Measurements from ENCODE around the gene SLF1.

Gene SLF1

DNA sequence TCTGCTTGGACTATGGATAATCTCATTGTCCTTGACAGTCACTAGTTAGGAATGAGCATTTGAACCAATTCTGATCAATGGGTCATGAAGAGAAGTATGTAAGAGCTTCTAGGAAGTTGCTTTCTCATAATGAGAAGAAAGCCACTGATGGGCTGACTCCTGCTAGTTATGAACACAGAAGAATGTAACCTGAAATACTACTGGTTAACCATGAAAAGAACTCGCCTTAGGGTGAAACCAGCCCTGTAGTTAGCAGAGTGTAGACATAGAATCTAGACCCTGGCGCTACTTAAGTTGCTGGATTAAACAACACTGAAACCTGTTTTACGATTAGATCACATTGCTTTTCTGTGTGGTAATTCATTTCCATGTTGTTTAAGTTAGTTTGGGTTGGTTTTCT is 26.6 kb downstream of the SLF1 start:
- no peak overlapping the region for H3K27ac ChIP-seq (ENCODE audit: low read length)
- no peaks in the 10 kb centered on the region for H3F3A ChIP-seq (ENCODE audit: insufficient read depth, low read length)
- no peak for DNase-seq
- no peaks in the 10 kb centered on the region for H3K4me1 ChIP-seq (ENCODE audit: low read length)
- H4K20me1 ChIP-seq (ENCODE audit: insufficient read depth, low read length): no peaks in the 10 kb centered on the region
- TF ChIP-seq, protein P1, sequence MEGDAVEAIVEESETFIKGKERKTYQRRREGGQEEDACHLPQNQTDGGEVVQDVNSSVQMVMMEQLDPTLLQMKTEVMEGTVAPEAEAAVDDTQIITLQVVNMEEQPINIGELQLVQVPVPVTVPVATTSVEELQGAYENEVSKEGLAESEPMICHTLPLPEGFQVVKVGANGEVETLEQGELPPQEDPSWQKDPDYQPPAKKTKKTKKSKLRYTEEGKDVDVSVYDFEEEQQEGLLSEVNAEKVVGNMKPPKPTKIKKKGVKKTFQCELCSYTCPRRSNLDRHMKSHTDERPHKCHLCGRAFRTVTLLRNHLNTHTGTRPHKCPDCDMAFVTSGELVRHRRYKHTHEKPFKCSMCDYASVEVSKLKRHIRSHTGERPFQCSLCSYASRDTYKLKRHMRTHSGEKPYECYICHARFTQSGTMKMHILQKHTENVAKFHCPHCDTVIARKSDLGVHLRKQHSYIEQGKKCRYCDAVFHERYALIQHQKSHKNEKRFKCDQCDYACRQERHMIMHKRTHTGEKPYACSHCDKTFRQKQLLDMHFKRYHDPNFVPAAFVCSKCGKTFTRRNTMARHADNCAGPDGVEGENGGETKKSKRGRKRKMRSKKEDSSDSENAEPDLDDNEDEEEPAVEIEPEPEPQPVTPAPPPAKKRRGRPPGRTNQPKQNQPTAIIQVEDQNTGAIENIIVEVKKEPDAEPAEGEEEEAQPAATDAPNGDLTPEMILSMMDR (IDR thresholded peaks at IDR 0.05; ENCODE audit: low read length): no peak
- TF ChIP-seq EZH2phosphoT487 (IDR thresholded peaks at IDR 0.05; ENCODE audit: low read length): no peak
- no peak for TF ChIP-seq EZH2 (optimal IDR thresholded peaks at IDR 0.05; ENCODE audit: low read depth, low read length)
- no peak overlapping the region for H3K4me2 ChIP-seq (ENCODE audit: low read depth, low read length)
- H3K4me3 ChIP-seq (ENCODE audit: low read length): no peak overlapping the region
- no peaks in the 10 kb centered on the region for H3K27me3 ChIP-seq (replicated peaks; ENCODE audit: insufficient read depth, low read length)
- H3K36me3 ChIP-seq (replicated peaks; ENCODE audit: insufficient read depth, low read length): 0 out of 2 replicates have a peak, but pooled peaks cover 3% of the 10 kb centered on the region
- H3K79me2 ChIP-seq (ENCODE audit: low read length): peaks cover 13% of the 10 kb centered on the region
- H3K9me3 ChIP-seq (replicated peaks; ENCODE audit: insufficient read depth, low read length): no peaks in the 10 kb centered on the region
- no peak overlapping the region for H2AFZ ChIP-seq (ENCODE audit: low read length)
- no peak overlapping the region for H3K9ac ChIP-seq (ENCODE audit: low read length)
- H3K9me2 ChIP-seq (replicated peaks; ENCODE audit: insufficient read depth, low read length): no peaks in the 10 kb centered on the region

DNA sequence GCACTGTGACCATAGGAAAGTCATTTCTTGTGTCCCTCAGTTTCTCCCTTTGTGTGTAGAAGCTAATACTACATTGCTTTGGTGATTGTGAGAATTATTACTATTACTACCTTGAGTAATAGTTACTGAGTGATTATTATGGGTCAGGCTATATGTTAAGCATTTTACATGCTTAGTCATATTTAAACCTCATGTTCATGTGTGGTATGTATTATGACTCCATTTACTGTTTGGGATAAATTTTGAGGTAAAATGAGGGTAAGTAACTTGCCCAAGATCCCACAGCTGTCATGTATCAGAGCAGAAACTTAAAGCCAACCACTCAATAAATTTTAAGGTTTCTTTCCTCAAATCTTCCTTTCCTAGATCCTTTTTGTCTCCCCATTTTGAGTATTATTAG is 28.3 kb downstream of the SLF1 start:
- TF ChIP-seq, protein P1 (IDR thresholded peaks at IDR 0.05; ENCODE audit: low read length): no peak
- TF ChIP-seq EZH2phosphoT487 (IDR thresholded peaks at IDR 0.05; ENCODE audit: low read length) (no peak), EZH2 (optimal IDR thresholded peaks at IDR 0.05; ENCODE audit: low read depth, low read length) (no peak)
- Histone ChIP-seq H3K79me2 (ENCODE audit: low read length) (peaks cover 4% of the 10 kb centered on the region), H3K4me1 (ENCODE audit: low read length) (no peaks in the 10 kb centered on the region), H3K4me2 (ENCODE audit: low read depth, low read length) (no peak overlapping the region), H3K9me2 (replicated peaks; ENCODE audit: insufficient read depth, low read length) (no peaks in the 10 kb centered on the region), H3K9me3 (replicated peaks; ENCODE audit: insufficient read depth, low read length) (no peaks in the 10 kb centered on the region), H3K36me3 (replicated peaks; ENCODE audit: insufficient read depth, low read length) (0 out of 2 replicates have a peak, but pooled peaks cover 3% of the 10 kb centered on the region), H4K20me1 (ENCODE audit: insufficient read depth, low read length) (no peaks in the 10 kb centered on the region), H3K27ac (ENCODE audit: low read length) (no peak overlapping the region), H3K27me3 (replicated peaks; ENCODE audit: insufficient read depth, low read length) (no peaks in the 10 kb centered on the region), H3K9ac (ENCODE audit: low read length) (no peak overlapping the region), H3K4me3 (ENCODE audit: low read length) (no peak overlapping the region), H3F3A (ENCODE audit: insufficient read depth, low read length) (no peaks in the 10 kb centered on the region), H2AFZ (ENCODE audit: low read length) (no peak overlapping the region)
- no peak for DNase-seq

- no peak overlapping the region for H3K4me3 ChIP-seq (ENCODE audit: low read length)
- H3K36me3 ChIP-seq (replicated peaks; ENCODE audit: insufficient read depth, low read length): 0 out of 2 replicates have a peak, but pooled peaks cover 3% of the 10 kb centered on the region
- no peaks in the 10 kb centered on the region for H3K9me3 ChIP-seq (replicated peaks; ENCODE audit: insufficient read depth, low read length)
- no peaks in the 10 kb centered on the region for H3K27me3 ChIP-seq (replicated peaks; ENCODE audit: insufficient read depth, low read length)
- H3K9ac ChIP-seq (ENCODE audit: low read length): no peak overlapping the region
- no peaks in the 10 kb centered on the region for H3F3A ChIP-seq (ENCODE audit: insufficient read depth, low read length)
- no peaks in the 10 kb centered on the region for H3K79me2 ChIP-seq (ENCODE audit: low read length)
- H2AFZ ChIP-seq (ENCODE audit: low read length): no peak overlapping the region
- no peaks in the 10 kb centered on the region for H3K9me2 ChIP-seq (replicated peaks; ENCODE audit: insufficient read depth, low read length)
- H4K20me1 ChIP-seq (ENCODE audit: insufficient read depth, low read length): no peaks in the 10 kb centered on the region
- TF ChIP-seq EZH2phosphoT487 (IDR thresholded peaks at IDR 0.05; ENCODE audit: low read length): no peak
- TF ChIP-seq EZH2 (optimal IDR thresholded peaks at IDR 0.05; ENCODE audit: low read depth, low read length): no peak
- TF ChIP-seq, protein P1 (IDR thresholded peaks at IDR 0.05; ENCODE audit: low read length): no peak
- no peak for DNase-seq
- H3K27ac ChIP-seq (ENCODE audit: low read length): no peak overlapping the region
- H3K4me2 ChIP-seq (ENCODE audit: low read depth, low read length): no peak overlapping the region
- no peaks in the 10 kb centered on the region for H3K4me1 ChIP-seq (ENCODE audit: low read length)
Observed at GRCh38 chr5:94649874-94650273, 31.4 kb downstream of the SLF1 start.
